Measurements from ENCODE around the gene IER5. TPM values are rescaled to one million over a fixed set of nuclear protein-coding genes. Genes with fewer than 3 reads are reported as not detected.

The IER5 gene
- total and polyA plus RNA-seq, 9 of the 15 experiments (the other 6 are each of a cell fraction or from before 2014, with no cell fraction given): 2.4 to 32.1 (median 12.0) TPM

DNA sequence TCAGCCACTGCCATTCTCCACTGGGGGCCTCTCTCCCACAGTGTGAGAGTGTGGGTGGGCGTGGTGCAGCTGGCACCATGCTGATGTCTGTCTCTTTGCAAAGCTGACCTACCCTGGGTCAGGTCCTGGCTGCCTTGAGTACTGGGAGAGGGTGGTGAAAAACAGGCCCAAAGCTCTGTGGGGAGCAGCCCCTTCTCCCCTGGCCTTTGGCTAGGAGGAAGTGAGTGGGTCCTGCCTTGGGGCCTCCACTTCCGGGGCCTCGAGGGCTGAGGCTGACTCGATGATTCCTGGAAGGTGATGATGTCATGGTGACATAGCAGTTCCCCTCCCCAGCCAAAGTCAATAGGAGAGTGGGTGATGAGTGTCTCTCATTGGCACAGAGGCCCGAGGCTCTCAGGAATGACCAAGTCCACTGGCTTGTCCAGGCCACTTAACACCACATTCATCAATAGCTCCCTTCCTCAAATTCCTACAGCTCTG lies 53.0 kb downstream of the IER5 start (continued):
- TF ChIP-seq, protein P1, sequence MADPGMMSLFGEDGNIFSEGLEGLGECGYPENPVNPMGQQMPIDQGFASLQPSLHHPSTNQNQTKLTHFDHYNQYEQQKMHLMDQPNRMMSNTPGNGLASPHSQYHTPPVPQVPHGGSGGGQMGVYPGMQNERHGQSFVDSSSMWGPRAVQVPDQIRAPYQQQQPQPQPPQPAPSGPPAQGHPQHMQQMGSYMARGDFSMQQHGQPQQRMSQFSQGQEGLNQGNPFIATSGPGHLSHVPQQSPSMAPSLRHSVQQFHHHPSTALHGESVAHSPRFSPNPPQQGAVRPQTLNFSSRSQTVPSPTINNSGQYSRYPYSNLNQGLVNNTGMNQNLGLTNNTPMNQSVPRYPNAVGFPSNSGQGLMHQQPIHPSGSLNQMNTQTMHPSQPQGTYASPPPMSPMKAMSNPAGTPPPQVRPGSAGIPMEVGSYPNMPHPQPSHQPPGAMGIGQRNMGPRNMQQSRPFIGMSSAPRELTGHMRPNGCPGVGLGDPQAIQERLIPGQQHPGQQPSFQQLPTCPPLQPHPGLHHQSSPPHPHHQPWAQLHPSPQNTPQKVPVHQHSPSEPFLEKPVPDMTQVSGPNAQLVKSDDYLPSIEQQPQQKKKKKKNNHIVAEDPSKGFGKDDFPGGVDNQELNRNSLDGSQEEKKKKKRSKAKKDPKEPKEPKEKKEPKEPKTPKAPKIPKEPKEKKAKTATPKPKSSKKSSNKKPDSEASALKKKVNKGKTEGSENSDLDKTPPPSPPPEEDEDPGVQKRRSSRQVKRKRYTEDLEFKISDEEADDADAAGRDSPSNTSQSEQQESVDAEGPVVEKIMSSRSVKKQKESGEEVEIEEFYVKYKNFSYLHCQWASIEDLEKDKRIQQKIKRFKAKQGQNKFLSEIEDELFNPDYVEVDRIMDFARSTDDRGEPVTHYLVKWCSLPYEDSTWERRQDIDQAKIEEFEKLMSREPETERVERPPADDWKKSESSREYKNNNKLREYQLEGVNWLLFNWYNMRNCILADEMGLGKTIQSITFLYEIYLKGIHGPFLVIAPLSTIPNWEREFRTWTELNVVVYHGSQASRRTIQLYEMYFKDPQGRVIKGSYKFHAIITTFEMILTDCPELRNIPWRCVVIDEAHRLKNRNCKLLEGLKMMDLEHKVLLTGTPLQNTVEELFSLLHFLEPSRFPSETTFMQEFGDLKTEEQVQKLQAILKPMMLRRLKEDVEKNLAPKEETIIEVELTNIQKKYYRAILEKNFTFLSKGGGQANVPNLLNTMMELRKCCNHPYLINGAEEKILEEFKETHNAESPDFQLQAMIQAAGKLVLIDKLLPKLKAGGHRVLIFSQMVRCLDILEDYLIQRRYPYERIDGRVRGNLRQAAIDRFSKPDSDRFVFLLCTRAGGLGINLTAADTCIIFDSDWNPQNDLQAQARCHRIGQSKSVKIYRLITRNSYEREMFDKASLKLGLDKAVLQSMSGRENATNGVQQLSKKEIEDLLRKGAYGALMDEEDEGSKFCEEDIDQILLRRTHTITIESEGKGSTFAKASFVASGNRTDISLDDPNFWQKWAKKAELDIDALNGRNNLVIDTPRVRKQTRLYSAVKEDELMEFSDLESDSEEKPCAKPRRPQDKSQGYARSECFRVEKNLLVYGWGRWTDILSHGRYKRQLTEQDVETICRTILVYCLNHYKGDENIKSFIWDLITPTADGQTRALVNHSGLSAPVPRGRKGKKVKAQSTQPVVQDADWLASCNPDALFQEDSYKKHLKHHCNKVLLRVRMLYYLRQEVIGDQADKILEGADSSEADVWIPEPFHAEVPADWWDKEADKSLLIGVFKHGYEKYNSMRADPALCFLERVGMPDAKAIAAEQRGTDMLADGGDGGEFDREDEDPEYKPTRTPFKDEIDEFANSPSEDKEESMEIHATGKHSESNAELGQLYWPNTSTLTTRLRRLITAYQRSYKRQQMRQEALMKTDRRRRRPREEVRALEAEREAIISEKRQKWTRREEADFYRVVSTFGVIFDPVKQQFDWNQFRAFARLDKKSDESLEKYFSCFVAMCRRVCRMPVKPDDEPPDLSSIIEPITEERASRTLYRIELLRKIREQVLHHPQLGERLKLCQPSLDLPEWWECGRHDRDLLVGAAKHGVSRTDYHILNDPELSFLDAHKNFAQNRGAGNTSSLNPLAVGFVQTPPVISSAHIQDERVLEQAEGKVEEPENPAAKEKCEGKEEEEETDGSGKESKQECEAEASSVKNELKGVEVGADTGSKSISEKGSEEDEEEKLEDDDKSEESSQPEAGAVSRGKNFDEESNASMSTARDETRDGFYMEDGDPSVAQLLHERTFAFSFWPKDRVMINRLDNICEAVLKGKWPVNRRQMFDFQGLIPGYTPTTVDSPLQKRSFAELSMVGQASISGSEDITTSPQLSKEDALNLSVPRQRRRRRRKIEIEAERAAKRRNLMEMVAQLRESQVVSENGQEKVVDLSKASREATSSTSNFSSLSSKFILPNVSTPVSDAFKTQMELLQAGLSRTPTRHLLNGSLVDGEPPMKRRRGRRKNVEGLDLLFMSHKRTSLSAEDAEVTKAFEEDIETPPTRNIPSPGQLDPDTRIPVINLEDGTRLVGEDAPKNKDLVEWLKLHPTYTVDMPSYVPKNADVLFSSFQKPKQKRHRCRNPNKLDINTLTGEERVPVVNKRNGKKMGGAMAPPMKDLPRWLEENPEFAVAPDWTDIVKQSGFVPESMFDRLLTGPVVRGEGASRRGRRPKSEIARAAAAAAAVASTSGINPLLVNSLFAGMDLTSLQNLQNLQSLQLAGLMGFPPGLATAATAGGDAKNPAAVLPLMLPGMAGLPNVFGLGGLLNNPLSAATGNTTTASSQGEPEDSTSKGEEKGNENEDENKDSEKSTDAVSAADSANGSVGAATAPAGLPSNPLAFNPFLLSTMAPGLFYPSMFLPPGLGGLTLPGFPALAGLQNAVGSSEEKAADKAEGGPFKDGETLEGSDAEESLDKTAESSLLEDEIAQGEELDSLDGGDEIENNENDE (IDR thresholded peaks at IDR 0.05; ENCODE audit: low read depth, low read length): no peak
- TF ChIP-seq ZKSCAN1 (IDR thresholded peaks at IDR 0.05; ENCODE audit: low read depth, low read length): no peak
- TF ChIP-seq, protein P2, sequence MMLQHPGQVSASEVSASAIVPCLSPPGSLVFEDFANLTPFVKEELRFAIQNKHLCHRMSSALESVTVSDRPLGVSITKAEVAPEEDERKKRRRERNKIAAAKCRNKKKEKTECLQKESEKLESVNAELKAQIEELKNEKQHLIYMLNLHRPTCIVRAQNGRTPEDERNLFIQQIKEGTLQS (IDR thresholded peaks at IDR 0.05): peak; percentile 99
- TF ChIP-seq, protein P2 (CRISPR knock-in tag; conservative IDR thresholded peaks at IDR 0.05): no peak; the same call in 1 of the 2 replicates
- no peak for TF ChIP-seq ZNF23 (CRISPR knock-in tag; IDR thresholded peaks at IDR 0.05)
- no peak for TF ChIP-seq ZNF212 (CRISPR knock-in tag; IDR thresholded peaks at IDR 0.05)
- peak; percentile 71 for TF ChIP-seq ELF1 (tag; IDR thresholded peaks at IDR 0.05)
- no peak for TF ChIP-seq NCOA6 (IDR thresholded peaks at IDR 0.05)
- no peak for TF ChIP-seq PCBP1 (IDR thresholded peaks at IDR 0.05; ENCODE audit: low read depth, low read length, poor library complexity, severe bottlenecking)
- TF ChIP-seq RBM34 (IDR thresholded peaks at IDR 0.05; ENCODE audit: borderline replicate concordance, insufficient read depth, low read length): no peak
- no peak for TF ChIP-seq BCLAF1 (IDR thresholded peaks at IDR 0.05; ENCODE audit: borderline replicate concordance in 1 of 2, control insufficient read depth in 1 of 2, low read depth in 2 of 2, low read length in 1 of 2)
- no peak for TF ChIP-seq ZNF143 (CRISPR knock-in tag; IDR thresholded peaks at IDR 0.05)
- no peak for TF ChIP-seq ZBED1 (IDR thresholded peaks at IDR 0.05)
